Small intestine (tissue), 7 donors: ENCODE data around the gene LILRA5. TPM values are rescaled to one million over a fixed set of nuclear protein-coding genes. Genes with fewer than 3 reads are reported as not detected.
"Not testable (repeated sequence)": the region's sequence is repeated elsewhere in the genome, so short reads cannot be mapped to it uniquely, and the experiment has no call there.

ENCODE experiments used
- DNase-seq, 2 donors: peaks; one replicate each; pipeline versions ENCODE4 v3.0.0 to v3.0.0-alpha.2; 2013
- FAIRE-seq: peaks from 2 replicates; lab custom pipeline; 2012; peaks lifted over from hg19 to GRCh38; lab: Jason Lieb, UNC
- H3K27ac ChIP-seq, 3 donors: one replicate each; pipeline ENCODE4 v1.5.1; 2013; ENCODE audit warnings: low read length in 2 of 3, mild to moderate bottlenecking in 2 of 3, control low read depth in 1 of 3, inconsistent platforms in 1 of 3, low read depth in 1 of 3, moderate library complexity in 1 of 3
- H3K27me3 ChIP-seq, 3 donors: one replicate each; pipeline ENCODE4 v1.6.1; 2013; ENCODE audit warnings: low read length in 3 of 3, inconsistent platforms in 1 of 3; ENCODE audit not compliant: control insufficient read depth in 3 of 3, insufficient read depth in 3 of 3
- H3K36me3 ChIP-seq, 3 donors: one replicate each; pipeline ENCODE4 v1.6.1; 2013; ENCODE audit warnings: low read length in 3 of 3, inconsistent platforms in 1 of 3, low read depth in 1 of 3, mild to moderate bottlenecking in 1 of 3, moderate library complexity in 1 of 3; ENCODE audit not compliant: control insufficient read depth in 3 of 3, insufficient read depth in 2 of 3
- H3K4me1 ChIP-seq, 3 donors: one replicate each; pipeline ENCODE4 v1.6.1; 2013; ENCODE audit warnings: low read length in 2 of 3, inconsistent platforms in 1 of 3, low read depth in 1 of 3, mild to moderate bottlenecking in 1 of 3, moderate library complexity in 1 of 3; ENCODE audit not compliant: control insufficient read depth in 3 of 3, insufficient read depth in 2 of 3
- H3K4me3 ChIP-seq, 3 donors: one replicate each; pipeline ENCODE4 v1.5.1; 2013; ENCODE audit warnings: low read length in 3 of 3, control low read depth in 1 of 3, inconsistent platforms in 1 of 3, low read depth in 1 of 3, mild to moderate bottlenecking in 1 of 3, moderate library complexity in 1 of 3
- H3K9me3 ChIP-seq, 2 donors: one replicate each; pipeline ENCODE4 v1.6.1; 2013; ENCODE audit warnings: low read depth in 1 of 2, low read length in 1 of 2; ENCODE audit not compliant: control insufficient read depth in 2 of 2, insufficient read depth in 1 of 2
- WGBS, 3 donors: extraction: QIAGEN DNeasy Blood & Tissue Kit; methylation state at CpG; one replicate each; pipeline ENCODE4 v1.1.7; 2013; 5-methylcytosine and 5-hydroxymethylcytosine counted together
- polyA plus RNA-seq, 4 donors: library from polyadenylated mRNA; stranded (reverse) in 3 of 4; unstranded in 1 of 4; fragments of 200-250 nt in 3 of 4; fragments of 120-200 nt in 1 of 4; gene quantifications; one replicate each; pipeline versions ENCODE4 v1.2.1 to v1.2.3, GENCODE V29; 2013
- donor health status: healthy with polysubstance abuse.
- donor health status: control.
- donor health status: control.
- donor health status: Bipolar disorder and iron deficiency.
- donor health status: healthy.

Gene LILRA5
- polyA plus RNA-seq, 4 donors: 1.6 to 8.2 (median 2.2) TPM

GRCh38 chr19:54328781-54329180 is 15.8 kb upstream of the LILRA5 start:
- not testable (repeated sequence) for H3K4me1 ChIP-seq, H3K36me3 ChIP-seq, H3K4me3 ChIP-seq, DNase-seq, FAIRE-seq, H3K27me3 ChIP-seq, H3K27ac ChIP-seq, H3K9me3 ChIP-seq
- WGBS, 3 donors: 69 to 71% (median 71%) methylated on average over 5 of the region's 5 CpGs

GRCh38 chr19:54325631-54326030 is 12.7 kb upstream of the LILRA5 start:
- FAIRE-seq (no peak), DNase-seq (no peak)
- 68 to 73% (median 69%) methylated on average over 5 of the region's 5 CpGs for WGBS, 3 donors
- no peaks in the 10 kb centered on the region for H3K9me3 ChIP-seq
- H3K27ac ChIP-seq: no peak overlapping the region
- no peaks in the 10 kb centered on the region for H3K4me1 ChIP-seq
- no peaks in the 10 kb centered on the region for H3K36me3 ChIP-seq
- H3K4me3 ChIP-seq: no peak overlapping the region
- peaks cover 0 to 2% (median 0%) of the 10 kb centered on the region in 3 donors for H3K27me3 ChIP-seq

- Histone ChIP-seq H3K4me3 (no peak overlapping the region), H3K27me3 (peaks cover 0 to 2% (median 0%) of the 10 kb centered on the region in 3 donors), H3K36me3 (no peaks in the 10 kb centered on the region), H3K4me1 (no peaks in the 10 kb centered on the region), H3K9me3 (no peaks in the 10 kb centered on the region), H3K27ac (no peak overlapping the region)
- 0 to 4% (median 4%) methylated on average over 4 of the region's 4 CpGs for WGBS, 3 donors
- peak; percentile 35 to 43 for DNase-seq
- FAIRE-seq: no peak
Measured at GRCh38 chr19:54325194-54325621, 12.2 kb upstream of the LILRA5 start.

GRCh38 chr19:54324071-54324470 is 11.1 kb upstream of the LILRA5 start:
- Histone ChIP-seq H3K27me3 (peaks cover 0 to 2% (median 0%) of the 10 kb centered on the region in 3 donors), H3K4me3 (no peak overlapping the region), H3K36me3 (no peaks in the 10 kb centered on the region), H3K27ac (no peak overlapping the region), H3K9me3 (no peaks in the 10 kb centered on the region), H3K4me1 (no peaks in the 10 kb centered on the region)
- DNase-seq (no peak), FAIRE-seq (no peak)
- WGBS, 3 donors: 9 to 31% (median 24%) methylated on average over 3 of the region's 3 CpGs

- not testable (repeated sequence) for H3K9me3 ChIP-seq, H3K27ac ChIP-seq, H3K4me1 ChIP-seq, FAIRE-seq, H3K27me3 ChIP-seq, H3K36me3 ChIP-seq, H3K4me3 ChIP-seq, DNase-seq
- WGBS, 3 donors: 23% methylated on average over 9 of the region's 13 CpGs; no CpG with 5 or more reads in 2 of the 3 donors
Measured at GRCh38 chr19:54322934-54323333, 10.0 kb upstream of the LILRA5 start.

GRCh38 chr19:54322295-54322694 is 9.3 kb upstream of the LILRA5 start:
- H3K9me3 ChIP-seq, H3K27ac ChIP-seq, H3K27me3 ChIP-seq, H3K4me1 ChIP-seq, H3K36me3 ChIP-seq, H3K4me3 ChIP-seq, FAIRE-seq, DNase-seq: not testable (repeated sequence)
- WGBS, 3 donors: 84 to 97% (median 86%) methylated on average over 10 to 11 of the region's 13 CpGs

GRCh38 chr19:54319892-54320670 is 7.1 kb upstream of the LILRA5 start:
- 84 to 87% (median 84%) methylated on average over 14 of the region's 14 CpGs for WGBS, 3 donors
- H3K4me3 ChIP-seq: no peak overlapping the region
- FAIRE-seq (no peak), DNase-seq (no peak)
- no peaks in the 10 kb centered on the region for H3K9me3 ChIP-seq
- H3K27ac ChIP-seq: no peak overlapping the region
- H3K27me3 ChIP-seq: peaks cover 0 to 2% (median 0%) of the 10 kb centered on the region in 3 donors
- H3K4me1 ChIP-seq: no peaks in the 10 kb centered on the region
- no peaks in the 10 kb centered on the region for H3K36me3 ChIP-seq

GRCh38 chr19:54319049-54319448 is 6.1 kb upstream of the LILRA5 start:
- DNase-seq (no peak), FAIRE-seq (no peak)
- WGBS, 3 donors: 66 to 80% (median 78%) methylated on average over 7 of the region's 7 CpGs
- H3K27ac ChIP-seq: no peak overlapping the region
- H3K36me3 ChIP-seq: no peaks in the 10 kb centered on the region
- H3K4me1 ChIP-seq: no peaks in the 10 kb centered on the region
- H3K9me3 ChIP-seq: no peaks in the 10 kb centered on the region
- H3K4me3 ChIP-seq: no peak overlapping the region
- no peaks in the 10 kb centered on the region for H3K27me3 ChIP-seq

- H3K4me3 ChIP-seq: no peak overlapping the region
- DNase-seq (no peak), FAIRE-seq (no peak)
- no peaks in the 10 kb centered on the region for H3K27me3 ChIP-seq
- 85 to 92% (median 87%) methylated on average over 9 of the region's 9 CpGs for WGBS, 3 donors
- no peaks in the 10 kb centered on the region for H3K4me1 ChIP-seq
- H3K27ac ChIP-seq: no peak overlapping the region
- H3K9me3 ChIP-seq: no peaks in the 10 kb centered on the region
- no peaks in the 10 kb centered on the region for H3K36me3 ChIP-seq
Measured at GRCh38 chr19:54317965-54318240, 4.9 kb upstream of the LILRA5 start.
